Type B pancreatic cell (in vitro differentiated cells): Measurements from ENCODE around the gene DAPP1. TPM values are rescaled to one million over a fixed set of nuclear protein-coding genes. Genes with fewer than 3 reads are reported as not detected.

Experiments used
- DNase-seq: peaks from one replicate; pipeline ENCODE4 v3.0.0; 2021; ENCODE audit warnings: mixed read lengths; ENCODE audit not compliant: unreplicated experiment; ENCODE audit errors: extremely low spot score
- H3K27ac Mint-ChIP-seq: 2 replicates; pipeline ENCODE4 v1.8.0; 2021; ENCODE audit warnings: mild to moderate bottlenecking, mixed read lengths
- H3K27me3 Mint-ChIP-seq: 2 replicates; pipeline ENCODE4 v1.8.0; 2021; ENCODE audit warnings: mixed read lengths
- H3K36me3 Mint-ChIP-seq: 2 replicates; pipeline ENCODE4 v1.8.0; 2021; ENCODE audit warnings: mixed read lengths
- H3K4me1 Mint-ChIP-seq: one replicate; pipeline ENCODE4 v1.8.0; 2021; ENCODE audit warnings: mixed read lengths; ENCODE audit not compliant: unreplicated experiment
- H3K4me3 Mint-ChIP-seq: 2 replicates; pipeline ENCODE4 v1.8.0; 2021; ENCODE audit warnings: mild to moderate bottlenecking, mixed read lengths
- H3K9me3 Mint-ChIP-seq: 2 replicates; pipeline ENCODE4 v1.8.0; 2021; ENCODE audit warnings: mixed read lengths
- total RNA-seq: library from RNA; stranded (reverse); gene quantifications from 2 replicates; pipeline ENCODE4 v1.2.1, GENCODE V29; 2021; ENCODE audit warnings: low replicate concordance
- TF ChIP-seq, protein P1 (sequence below): fragments of 200-600 bp; sonication (generic); conservative IDR thresholded peaks from 2 replicates; pipeline ENCODE4 v1.5.0; 2021; ENCODE audit warnings: antibody characterized with exemption, mild to moderate bottlenecking

The DAPP1 gene
- total RNA-seq, 1 donor from 2014 or later, result 10.6 TPM

DNA sequence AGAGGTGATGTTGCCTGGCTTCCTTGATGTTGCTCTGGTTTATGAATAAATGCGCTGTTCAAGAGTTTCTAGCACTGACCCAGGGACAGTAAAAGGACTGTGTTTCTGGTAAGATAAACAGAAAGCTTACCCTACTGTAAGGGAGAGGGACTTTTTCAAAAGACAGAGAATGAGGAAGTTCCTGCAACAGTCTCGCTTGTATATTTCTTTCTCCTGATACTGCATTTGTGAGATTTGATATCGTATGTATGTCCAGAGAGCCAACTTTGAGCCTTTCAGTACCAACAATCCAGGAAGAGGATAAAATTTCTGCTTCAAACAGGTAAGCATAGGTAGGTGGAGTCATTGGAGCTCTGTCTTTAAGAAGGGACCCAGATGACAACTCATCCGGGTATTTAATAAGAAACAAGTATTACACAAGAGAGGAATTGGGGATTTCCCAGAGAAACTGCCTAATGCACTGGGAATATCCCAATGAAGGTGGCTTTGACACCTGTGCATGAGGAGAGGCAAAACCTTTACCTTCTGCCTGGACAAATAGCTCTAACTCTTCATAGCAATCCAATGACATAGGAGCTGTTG, 773 bp downstream of the DAPP1 start:
- Mint-ChIP-seq H3K9me3 (no peaks in the 10 kb centered on the region), H3K27me3 (no peaks in the 10 kb centered on the region), H3K27ac (peak overlapping the region; percentile 84), H3K4me3 (peak overlapping the region; percentile 84), H3K36me3 (no peaks in the 10 kb centered on the region), H3K4me1 (no peaks in the 10 kb centered on the region)
- DNase-seq, result no peak
- TF ChIP-seq, protein P1, sequence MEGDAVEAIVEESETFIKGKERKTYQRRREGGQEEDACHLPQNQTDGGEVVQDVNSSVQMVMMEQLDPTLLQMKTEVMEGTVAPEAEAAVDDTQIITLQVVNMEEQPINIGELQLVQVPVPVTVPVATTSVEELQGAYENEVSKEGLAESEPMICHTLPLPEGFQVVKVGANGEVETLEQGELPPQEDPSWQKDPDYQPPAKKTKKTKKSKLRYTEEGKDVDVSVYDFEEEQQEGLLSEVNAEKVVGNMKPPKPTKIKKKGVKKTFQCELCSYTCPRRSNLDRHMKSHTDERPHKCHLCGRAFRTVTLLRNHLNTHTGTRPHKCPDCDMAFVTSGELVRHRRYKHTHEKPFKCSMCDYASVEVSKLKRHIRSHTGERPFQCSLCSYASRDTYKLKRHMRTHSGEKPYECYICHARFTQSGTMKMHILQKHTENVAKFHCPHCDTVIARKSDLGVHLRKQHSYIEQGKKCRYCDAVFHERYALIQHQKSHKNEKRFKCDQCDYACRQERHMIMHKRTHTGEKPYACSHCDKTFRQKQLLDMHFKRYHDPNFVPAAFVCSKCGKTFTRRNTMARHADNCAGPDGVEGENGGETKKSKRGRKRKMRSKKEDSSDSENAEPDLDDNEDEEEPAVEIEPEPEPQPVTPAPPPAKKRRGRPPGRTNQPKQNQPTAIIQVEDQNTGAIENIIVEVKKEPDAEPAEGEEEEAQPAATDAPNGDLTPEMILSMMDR, result no peak

DNA sequence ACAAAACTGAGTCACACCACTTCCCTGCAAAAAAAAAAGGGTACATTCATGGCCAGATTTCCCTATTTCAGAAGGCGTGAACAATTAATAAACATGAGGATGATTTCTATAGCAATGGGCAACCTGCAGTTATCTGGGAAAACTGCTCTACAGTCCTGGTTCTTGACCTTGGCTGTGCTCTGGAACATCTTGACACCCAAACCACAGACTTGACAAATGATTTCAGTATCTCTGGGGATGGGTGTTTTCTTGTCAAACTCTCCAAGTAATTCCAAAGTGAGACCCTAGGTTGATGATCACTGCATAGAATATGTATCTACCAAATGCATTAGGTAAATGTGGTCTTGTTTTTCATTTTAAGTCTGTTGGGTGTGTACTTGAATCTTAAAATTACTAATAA, 2.0 kb downstream of the DAPP1 start:
- TF ChIP-seq, protein P1, result no peak

DNA sequence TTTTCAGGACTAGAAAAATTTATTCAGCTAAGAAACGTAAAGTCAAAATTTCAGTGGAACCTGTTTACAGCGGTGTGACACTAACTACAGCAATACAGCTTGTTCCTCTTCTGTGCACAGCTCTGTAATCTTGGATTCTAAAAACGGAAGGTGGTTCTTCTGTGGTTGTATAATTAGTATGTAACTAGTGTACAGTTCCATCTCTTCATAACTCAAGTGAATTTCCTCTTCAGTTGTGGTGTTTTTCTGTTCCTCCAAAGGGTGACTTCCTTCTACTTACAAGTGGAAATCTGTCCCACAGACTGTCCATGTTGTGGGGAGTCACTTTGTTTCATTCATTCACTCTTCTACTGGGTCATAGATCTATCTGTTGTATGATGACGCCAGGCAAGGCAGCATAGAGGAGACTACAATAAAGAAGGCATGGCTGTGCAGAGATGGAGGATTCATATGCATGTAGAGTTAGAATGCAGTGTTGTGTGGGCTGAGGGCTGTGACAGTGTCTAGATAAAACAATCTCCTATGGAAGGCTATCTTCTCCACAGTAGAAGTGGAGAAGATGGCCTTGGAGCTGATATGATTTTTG, 5.4 kb downstream of the DAPP1 start:
- Mint-ChIP-seq H3K9me3 (peaks cover 4% of the 10 kb centered on the region), H3K4me1 (no peaks in the 10 kb centered on the region), H3K27me3 (no peaks in the 10 kb centered on the region), H3K36me3 (peaks cover 4% of the 10 kb centered on the region), H3K27ac (no peak overlapping the region), H3K4me3 (no peak overlapping the region)
- TF ChIP-seq, protein P1, result no peak
- no peak for DNase-seq

More for the DNA sequence above, 2.0 kb downstream of the DAPP1 start:
- H3K4me1 Mint-ChIP-seq, result no peaks in the 10 kb centered on the region
- DNase-seq, result no peak
- H3K27ac Mint-ChIP-seq, result peak overlapping the region; percentile 1
- peak overlapping the region; percentile 84 for H3K4me3 Mint-ChIP-seq
- no peaks in the 10 kb centered on the region for H3K9me3 Mint-ChIP-seq
- H3K36me3 Mint-ChIP-seq, result no peaks in the 10 kb centered on the region
- no peaks in the 10 kb centered on the region for H3K27me3 Mint-ChIP-seq

DNA sequence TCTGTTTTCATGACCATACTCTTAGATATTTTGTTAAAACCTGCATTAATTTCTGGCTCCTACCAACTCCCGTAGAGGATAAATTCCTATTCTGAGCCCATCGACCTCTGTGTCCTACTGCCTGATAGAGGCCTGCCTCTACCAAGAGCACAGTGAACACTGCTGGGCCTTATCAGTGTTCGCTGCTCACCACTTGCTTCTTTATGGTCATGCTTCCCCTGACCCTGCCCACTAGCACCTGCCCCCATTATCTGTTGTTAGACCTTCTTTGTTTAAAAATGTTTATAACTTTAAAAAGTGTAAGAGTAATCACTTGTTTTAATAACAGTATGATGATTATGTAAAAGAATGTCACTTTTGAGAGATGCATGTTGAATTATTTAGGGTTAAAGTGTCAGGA, 6.1 kb downstream of the DAPP1 start:
- no peak for DNase-seq
- Mint-ChIP-seq H3K4me3 (no peak overlapping the region), H3K9me3 (peaks cover 4% of the 10 kb centered on the region), H3K27ac (no peak overlapping the region), H3K27me3 (no peaks in the 10 kb centered on the region), H3K4me1 (no peaks in the 10 kb centered on the region), H3K36me3 (peaks cover 4% of the 10 kb centered on the region)
- TF ChIP-seq, protein P1, result no peak

DNA sequence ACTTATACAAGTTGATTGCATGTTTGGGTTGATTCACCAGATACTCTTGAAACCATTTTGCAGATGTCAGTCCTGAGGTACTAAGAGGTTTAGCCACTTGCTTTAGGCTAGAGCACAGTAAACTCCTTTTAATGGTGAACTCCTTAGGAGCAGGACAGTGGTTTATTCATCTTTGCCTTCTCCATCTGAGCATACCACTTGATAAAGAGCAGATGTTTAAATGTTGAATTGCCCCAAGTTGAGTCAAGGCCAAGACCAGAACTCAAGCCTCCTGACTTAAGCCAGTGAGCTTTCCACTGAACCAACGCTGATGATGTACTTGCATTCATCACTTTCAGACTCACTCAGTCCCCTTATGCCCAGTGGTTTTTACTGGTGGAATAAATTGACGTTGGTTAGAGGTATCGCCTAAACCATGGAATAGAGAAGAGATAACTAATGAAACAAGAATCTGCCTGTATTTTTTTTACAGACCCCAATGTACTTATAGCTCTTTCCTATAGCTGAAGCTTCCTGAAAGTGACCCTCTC, 7.5 kb downstream of the DAPP1 start:
- Mint-ChIP-seq H3K4me1 (no peaks in the 10 kb centered on the region), H3K27ac (peak overlapping the region; percentile 30), H3K4me3 (peak overlapping the region; percentile 5), H3K9me3 (peaks cover 4% of the 10 kb centered on the region), H3K36me3 (peaks cover 4% of the 10 kb centered on the region), H3K27me3 (no peaks in the 10 kb centered on the region)
- DNase-seq, result no peak
- TF ChIP-seq, protein P1, result no peak
